AG04450 (cell line): ENCODE data around the gene LGI1. TPM values are rescaled to one million over a fixed set of nuclear protein-coding genes. Genes with fewer than 3 reads are reported as not detected.

Experiments
- CTCF ChIA-PET: fragments of 300-600, 350-600 bp; formaldehyde crosslinking; extraction: SDS; loops from one replicate; lab custom pipeline; 2022; ENCODE audit warnings: antibody characterized with exemption, inconsistent platforms; lab: Charles Lee
- POLR2A ChIA-PET: fragments of 350-600 bp; formaldehyde crosslinking; extraction: SDS; loops from one replicate; lab custom pipeline; 2021; ENCODE audit warnings: antibody characterized with exemption, inconsistent platforms; lab: Yijun Ruan, JAX
- DNase-seq: peaks from one replicate; pipeline ENCODE4 v3.0.0-alpha.2; 2011; ENCODE audit warnings: low read depth, low spot score
- H3K27ac ChIP-seq: one replicate; pipeline ENCODE4 v1.5.1; 2012; ENCODE audit warnings: low read depth, low read length, control low read depth
- H3K27me3 ChIP-seq: one replicate; pipeline ENCODE4 v1.6.0; 2012; ENCODE audit warnings: low read length; ENCODE audit not compliant: control insufficient read depth, insufficient read depth
- H3K4me3 ChIP-seq: 2 replicates; pipeline ENCODE4 v1.5.1; 2011; ENCODE audit warnings: mild to moderate bottlenecking, low read depth, low read length, control low read depth
- H3K9me3 ChIP-seq: 2 replicates; pipeline ENCODE4 v1.5.1; 2012; ENCODE audit warnings: low read length; ENCODE audit not compliant: control insufficient read depth, insufficient read depth
- polyA plus RNA-seq: library from polyadenylated mRNA; depleted of rRNA; stranded (reverse); fragments of >200 nt; gene quantifications from 2 replicates; pipeline ENCODE4 v1.2.3, GENCODE V29; 2011
- TF ChIP-seq, protein P1 (sequence below): IDR thresholded peaks from 2 replicates; pipeline ENCODE4 v1.5.1; 2011; ENCODE audit warnings: low read depth, low read length, control low read depth, inconsistent platforms

Gene LGI1
- polyA plus RNA-seq, 1 experiment = not detected

DNA sequence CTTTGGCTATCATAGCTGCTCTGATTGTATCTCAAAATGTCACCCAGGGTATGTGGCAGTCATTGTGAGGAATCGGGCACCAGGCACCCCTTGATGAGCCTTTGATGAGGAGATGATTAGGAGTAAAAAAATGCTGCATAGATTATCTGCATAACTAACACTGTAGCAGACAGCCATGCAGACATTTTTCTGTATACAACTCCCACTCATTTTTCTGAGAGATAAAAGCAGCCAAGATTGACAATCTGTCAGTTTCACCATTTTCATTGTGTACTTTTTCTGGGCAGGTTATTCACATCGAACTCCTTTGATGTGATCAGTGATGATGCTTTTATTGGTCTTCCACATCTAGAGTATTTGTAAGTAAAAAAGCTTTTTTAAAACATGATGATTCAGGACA, 19.4 kb downstream of the LGI1 start:
- Histone ChIP-seq H3K27me3 (no peaks in the 10 kb centered on the region), H3K9me3 (no peaks in the 10 kb centered on the region), H3K4me3 (no peak overlapping the region), H3K27ac (no peak overlapping the region)
- CTCF ChIA-PET = interaction anchor here (1.2 kb wide), 1 partner anchor 222 kb away, joined by 3 read pairs; no protein-coding TSS in a partner anchor
- POLR2A ChIA-PET = no interaction called here
- TF ChIP-seq, protein P1, sequence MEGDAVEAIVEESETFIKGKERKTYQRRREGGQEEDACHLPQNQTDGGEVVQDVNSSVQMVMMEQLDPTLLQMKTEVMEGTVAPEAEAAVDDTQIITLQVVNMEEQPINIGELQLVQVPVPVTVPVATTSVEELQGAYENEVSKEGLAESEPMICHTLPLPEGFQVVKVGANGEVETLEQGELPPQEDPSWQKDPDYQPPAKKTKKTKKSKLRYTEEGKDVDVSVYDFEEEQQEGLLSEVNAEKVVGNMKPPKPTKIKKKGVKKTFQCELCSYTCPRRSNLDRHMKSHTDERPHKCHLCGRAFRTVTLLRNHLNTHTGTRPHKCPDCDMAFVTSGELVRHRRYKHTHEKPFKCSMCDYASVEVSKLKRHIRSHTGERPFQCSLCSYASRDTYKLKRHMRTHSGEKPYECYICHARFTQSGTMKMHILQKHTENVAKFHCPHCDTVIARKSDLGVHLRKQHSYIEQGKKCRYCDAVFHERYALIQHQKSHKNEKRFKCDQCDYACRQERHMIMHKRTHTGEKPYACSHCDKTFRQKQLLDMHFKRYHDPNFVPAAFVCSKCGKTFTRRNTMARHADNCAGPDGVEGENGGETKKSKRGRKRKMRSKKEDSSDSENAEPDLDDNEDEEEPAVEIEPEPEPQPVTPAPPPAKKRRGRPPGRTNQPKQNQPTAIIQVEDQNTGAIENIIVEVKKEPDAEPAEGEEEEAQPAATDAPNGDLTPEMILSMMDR = no peak
- no peak for DNase-seq

DNA sequence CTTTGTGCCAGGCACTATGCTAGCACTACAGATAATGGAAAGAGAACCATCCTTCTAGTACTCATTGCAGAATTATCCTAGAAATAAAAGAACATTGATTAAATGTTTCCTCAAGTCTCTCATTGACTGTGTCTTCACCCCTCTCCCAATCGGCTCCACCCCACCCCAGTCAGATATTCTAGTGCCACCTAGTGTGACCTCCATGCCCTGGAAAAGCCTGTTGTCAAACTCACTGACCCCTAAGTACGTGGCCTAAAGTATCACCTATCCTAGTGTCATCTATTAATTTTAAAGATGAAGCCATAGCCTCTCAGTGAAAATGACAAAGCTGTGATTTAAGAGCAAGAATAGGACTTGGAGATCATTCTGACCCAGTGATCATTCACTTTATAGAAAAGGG, 26.3 kb downstream of the LGI1 start:
- no peak for DNase-seq
- POLR2A ChIA-PET = no interaction called here
- Histone ChIP-seq H3K27me3 (peaks cover 3% of the 10 kb centered on the region), H3K4me3 (no peak overlapping the region), H3K27ac (no peak overlapping the region), H3K9me3 (no peaks in the 10 kb centered on the region)
- CTCF ChIA-PET = no interaction called here
- TF ChIP-seq, protein P1 = no peak

DNA sequence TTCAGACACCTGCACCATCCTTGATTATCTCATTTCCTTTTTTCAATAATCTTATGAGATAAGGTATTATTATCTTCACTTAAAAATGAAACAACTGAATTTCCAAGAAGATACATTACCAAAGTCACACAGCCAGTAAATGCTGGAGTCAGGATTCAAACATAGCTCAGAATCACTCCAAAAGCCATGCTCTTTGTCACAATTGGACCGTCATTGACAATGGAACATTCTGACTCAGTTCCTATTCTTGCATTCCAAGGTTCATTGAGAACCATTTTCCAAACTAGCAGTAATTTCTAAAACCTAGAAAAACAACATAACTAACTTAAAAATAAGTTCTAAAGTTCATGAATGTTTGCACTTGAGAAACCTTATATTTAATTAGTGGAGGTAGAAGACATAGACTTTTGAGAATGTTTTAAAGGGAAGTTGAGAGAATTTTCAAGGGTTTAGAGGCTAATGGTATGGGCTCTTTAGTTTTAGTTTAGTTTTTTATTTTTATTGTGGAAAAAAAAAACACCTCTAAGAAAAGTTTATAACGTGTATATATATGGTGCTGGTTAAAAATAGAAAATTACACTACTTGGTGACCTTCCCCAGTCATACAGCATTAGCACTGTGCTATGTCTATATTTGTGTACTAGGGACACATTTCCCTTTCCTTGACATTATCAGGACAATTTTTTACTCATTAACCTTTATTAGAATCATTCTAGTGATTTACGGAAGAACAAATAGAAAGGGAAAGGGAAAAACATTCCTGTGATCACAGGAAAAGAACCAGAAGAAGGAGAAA, 30.9 kb downstream of the LGI1 start:
- no peak for DNase-seq
- TF ChIP-seq, protein P1 = no peak
- ChIA-PET CTCF (no interaction called here), POLR2A (no interaction called here)
- Histone ChIP-seq H3K9me3 (no peaks in the 10 kb centered on the region), H3K27me3 (peaks cover 7% of the 10 kb centered on the region), H3K27ac (no peak overlapping the region), H3K4me3 (no peak overlapping the region)

DNA sequence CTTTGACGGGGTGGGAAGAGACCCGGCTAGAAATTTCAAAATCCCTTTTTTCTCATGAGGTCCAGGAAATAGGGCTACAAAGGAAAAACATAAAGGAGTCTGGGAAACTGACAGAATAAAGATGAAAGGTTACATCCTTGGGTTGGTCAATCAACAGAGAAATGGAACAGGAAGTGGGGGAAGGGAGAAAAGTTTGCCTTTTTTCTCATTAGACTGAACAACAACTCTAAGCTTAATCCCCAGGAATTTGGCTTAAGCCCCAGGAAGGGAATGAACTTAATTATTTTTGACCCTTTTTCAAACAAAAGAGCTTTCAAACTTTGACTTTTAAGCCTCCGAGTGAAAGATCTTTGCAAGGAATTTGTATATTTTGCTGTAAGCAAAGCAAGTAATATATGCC, 32.7 kb downstream of the LGI1 start:
- ChIA-PET CTCF (interaction anchor here (1.2 kb wide), 1 partner anchor 26 kb away, joined by 5 read pairs; no protein-coding TSS in a partner anchor), POLR2A (no interaction called here)
- no peak for DNase-seq
- TF ChIP-seq, protein P1 = no peak
- H3K9me3 ChIP-seq = no peaks in the 10 kb centered on the region
- H3K27me3 ChIP-seq = peaks cover 10% of the 10 kb centered on the region
- H3K27ac ChIP-seq = no peak overlapping the region
- H3K4me3 ChIP-seq = no peak overlapping the region

DNA sequence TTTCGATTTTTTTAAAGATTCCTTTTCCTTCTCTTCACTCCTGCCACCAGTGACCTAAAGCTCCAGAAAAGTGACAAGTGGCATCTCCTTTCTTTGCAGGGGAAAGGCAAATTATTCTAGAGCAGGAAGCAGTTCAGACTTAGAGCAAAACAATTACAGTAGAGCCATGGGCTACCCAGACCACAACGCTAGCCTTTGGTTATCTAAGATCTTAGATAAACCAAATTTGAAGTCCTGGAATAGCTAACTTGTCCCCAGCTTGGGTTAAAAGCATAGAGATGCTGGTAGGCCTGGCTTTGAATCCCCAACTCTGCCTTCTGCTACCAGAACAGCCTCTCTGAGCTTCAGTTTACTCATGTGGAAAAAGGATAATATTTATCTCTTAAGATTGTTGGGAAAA, 38.4 kb downstream of the LGI1 start:
- no peak overlapping the region for H3K27ac ChIP-seq
- H3K4me3 ChIP-seq = no peak overlapping the region
- ChIA-PET CTCF (no interaction called here), POLR2A (no interaction called here)
- H3K9me3 ChIP-seq = no peaks in the 10 kb centered on the region
- peaks cover 9% of the 10 kb centered on the region for H3K27me3 ChIP-seq
- no peak for DNase-seq
- TF ChIP-seq, protein P1 = no peak
